ENCODE data around the gene TNNI2. TPM values are rescaled to one million over a fixed set of nuclear protein-coding genes. Genes with fewer than 3 reads are reported as not detected.

Gene TNNI2
- total RNA-seq, 2 donors from 2014 or later: not detected

DNA sequence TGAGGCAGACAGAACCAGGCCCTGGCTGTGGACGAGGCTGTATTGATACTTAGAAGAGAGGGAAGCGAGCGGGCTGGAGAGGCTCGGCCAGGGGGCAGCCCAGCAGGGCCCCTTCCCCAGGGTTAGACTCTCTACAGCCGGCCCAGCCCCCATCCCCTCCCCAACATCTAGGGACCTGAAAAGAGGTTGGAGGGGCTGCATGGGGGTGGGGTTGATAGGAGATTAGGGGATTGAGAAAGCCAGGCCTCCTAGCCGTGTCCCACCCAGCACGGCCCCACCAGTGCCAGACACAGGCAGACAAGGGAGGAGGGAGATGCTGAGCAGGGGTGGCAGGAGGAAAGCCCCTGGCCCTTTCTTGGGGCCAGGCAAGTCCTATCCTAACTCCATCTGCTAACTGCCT is 19.8 kb downstream of the TNNI2 start:
- H3K9me3 ChIP-seq (ENCODE audit: control insufficient read depth, low read length, poor library complexity, severe bottlenecking): no peaks in the 10 kb centered on the region
- H3K36me3 Mint-ChIP-seq (ENCODE audit: low read depth): no peaks in the 10 kb centered on the region
- H3K27ac Mint-ChIP-seq: peak overlapping the region; percentile 65
- no peaks in the 10 kb centered on the region for H3K27me3 Mint-ChIP-seq
- H3K4me3 Mint-ChIP-seq: peak overlapping the region; percentile 10
- peaks cover 9% of the 10 kb centered on the region for H3K4me1 Mint-ChIP-seq
- ATAC-seq: no peak
- DNase-seq: no peak

DNA sequence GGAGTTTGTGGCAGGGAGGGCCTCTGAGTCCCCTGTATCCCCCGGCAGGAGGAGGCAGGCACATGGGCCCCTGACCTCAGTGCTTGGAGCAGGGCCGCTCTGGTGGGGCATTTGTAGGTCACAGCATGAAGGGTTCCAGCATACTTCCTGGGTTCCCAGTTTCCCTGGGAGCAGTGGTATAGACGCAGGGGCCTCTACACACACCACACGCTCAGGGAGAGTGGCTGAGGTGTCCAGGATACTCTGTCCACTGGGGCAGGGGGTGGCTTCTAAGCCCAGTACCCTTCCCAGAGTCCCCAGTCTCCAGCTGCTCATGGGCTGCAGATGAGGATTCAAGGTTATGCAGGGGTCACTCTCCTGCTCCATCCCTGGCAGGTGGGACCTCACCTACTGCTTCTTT is 20.2 kb downstream of the TNNI2 start:
- Mint-ChIP-seq H3K27ac (peak overlapping the region; percentile 65), H3K27me3 (no peaks in the 10 kb centered on the region), H3K4me3 (peak overlapping the region; percentile 10), H3K4me1 (peaks cover 10% of the 10 kb centered on the region), H3K36me3 (ENCODE audit: low read depth) (no peaks in the 10 kb centered on the region)
- DNase-seq: no peak
- H3K9me3 ChIP-seq (ENCODE audit: control insufficient read depth, low read length, poor library complexity, severe bottlenecking): no peaks in the 10 kb centered on the region
- ATAC-seq: no peak

DNA sequence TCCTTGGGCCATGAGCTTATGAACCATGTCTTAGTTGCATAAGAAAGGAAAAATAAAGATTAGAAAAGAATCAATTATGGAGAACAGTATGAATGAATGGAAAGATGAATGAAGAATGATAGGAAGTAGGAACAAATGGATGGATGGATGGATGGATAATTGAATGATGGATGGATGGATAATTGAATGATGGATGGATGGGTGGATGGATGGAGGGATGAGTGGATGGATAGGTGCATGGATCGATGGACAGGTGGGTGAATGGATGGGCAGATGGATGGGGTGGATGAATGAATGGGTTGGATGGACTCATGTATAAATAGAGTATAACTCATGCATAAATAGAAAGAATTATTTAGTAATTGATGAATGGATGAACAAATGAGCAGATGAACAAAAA is 21.3 kb downstream of the TNNI2 start:
- H3K9me3 ChIP-seq (ENCODE audit: control insufficient read depth, low read length, poor library complexity, severe bottlenecking): no peaks in the 10 kb centered on the region
- H3K27ac Mint-ChIP-seq: no peak overlapping the region
- ATAC-seq (no peak), DNase-seq (no peak)
- no peaks in the 10 kb centered on the region for H3K27me3 Mint-ChIP-seq
- H3K4me1 Mint-ChIP-seq: peaks cover 14% of the 10 kb centered on the region
- H3K36me3 Mint-ChIP-seq (ENCODE audit: low read depth): no peaks in the 10 kb centered on the region
- no peak overlapping the region for H3K4me3 Mint-ChIP-seq

DNA sequence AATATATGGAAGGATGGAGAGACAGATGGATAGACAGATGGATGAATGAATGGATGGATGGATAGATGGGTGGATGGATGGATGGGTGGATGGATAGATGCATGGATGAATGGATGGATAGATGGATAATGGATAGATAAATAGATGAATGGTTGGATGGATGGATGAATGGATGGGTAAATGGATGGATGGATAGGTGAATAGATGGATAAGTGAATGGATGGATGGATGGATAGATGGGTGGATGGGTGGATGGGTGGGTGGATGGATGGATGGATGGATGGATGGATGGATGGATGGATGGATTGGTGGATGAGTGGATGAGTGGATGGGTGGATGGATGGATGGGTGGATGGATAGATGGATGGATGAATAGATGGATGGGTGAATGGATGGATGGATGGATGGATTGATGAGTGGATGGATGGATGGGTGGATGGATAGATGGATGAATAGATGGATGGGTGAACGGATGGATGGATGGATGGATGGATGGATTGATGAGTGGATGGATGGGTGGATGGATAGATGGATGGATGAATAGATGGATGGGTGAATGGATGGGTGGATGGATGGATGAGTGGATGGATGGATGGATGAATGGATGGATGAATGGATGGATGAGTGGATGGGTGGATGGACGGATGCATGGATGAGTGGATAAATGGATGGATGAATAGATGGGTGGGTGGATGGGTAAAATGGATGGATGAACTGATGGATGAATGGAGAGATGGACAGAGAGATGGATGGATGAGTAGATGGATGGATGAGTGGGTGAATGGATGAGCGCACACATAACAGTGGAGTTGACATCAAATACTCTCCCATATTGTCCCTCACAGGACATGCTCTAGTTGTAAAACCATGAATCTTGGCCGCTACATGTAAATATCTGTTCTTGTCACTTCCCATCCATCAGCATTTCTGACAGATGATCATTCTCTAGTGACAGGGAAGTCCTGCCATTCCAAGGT is 22.9 kb downstream of the TNNI2 start:
- Mint-ChIP-seq H3K4me1 (peaks cover 22% of the 10 kb centered on the region), H3K27ac (no peak overlapping the region), H3K36me3 (ENCODE audit: low read depth) (no peaks in the 10 kb centered on the region), H3K4me3 (no peak overlapping the region), H3K27me3 (no peaks in the 10 kb centered on the region)
- no peak for DNase-seq
- no peaks in the 10 kb centered on the region for H3K9me3 ChIP-seq (ENCODE audit: control insufficient read depth, low read length, poor library complexity, severe bottlenecking)
- ATAC-seq: no peak

DNA sequence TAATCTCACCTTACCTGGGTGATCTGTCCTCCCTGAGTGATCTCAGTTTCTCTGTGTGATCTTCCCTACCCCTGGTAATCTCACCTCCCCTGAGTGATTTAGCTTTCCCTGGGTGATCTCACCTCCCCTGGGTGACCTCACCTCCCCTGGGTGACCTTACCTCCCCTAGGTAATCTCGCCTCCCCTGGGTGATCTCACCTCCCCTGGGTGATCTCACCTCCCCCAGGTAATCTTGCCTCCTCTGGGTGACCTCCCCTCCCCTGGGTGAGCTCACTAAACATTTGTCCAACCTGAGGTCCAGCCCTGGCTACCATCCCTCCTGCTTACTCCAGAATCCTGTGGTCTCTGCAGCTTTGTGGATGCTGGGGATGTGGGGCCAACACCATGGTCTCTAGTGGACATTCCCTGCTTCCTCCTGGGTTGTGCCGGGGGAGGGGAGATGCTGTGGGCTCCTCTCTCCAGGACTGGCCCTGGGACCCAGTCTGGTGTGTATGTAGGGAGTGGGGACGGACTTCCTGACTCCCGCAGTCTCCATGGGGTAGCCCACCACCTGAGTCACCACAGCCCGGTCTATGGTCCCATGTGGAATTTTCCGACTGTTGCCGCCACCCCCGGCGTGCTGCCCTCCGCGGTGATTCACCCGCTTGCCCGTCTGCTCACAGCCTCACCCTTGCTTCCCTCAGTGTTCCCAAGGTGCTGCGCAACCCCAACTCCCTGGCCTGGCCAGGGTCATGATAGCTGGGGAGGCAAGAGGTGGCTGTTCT is 24.0 kb downstream of the TNNI2 start:
- H3K36me3 Mint-ChIP-seq (ENCODE audit: low read depth): no peaks in the 10 kb centered on the region
- no peak for ATAC-seq
- no peak overlapping the region for H3K4me3 Mint-ChIP-seq

DNA sequence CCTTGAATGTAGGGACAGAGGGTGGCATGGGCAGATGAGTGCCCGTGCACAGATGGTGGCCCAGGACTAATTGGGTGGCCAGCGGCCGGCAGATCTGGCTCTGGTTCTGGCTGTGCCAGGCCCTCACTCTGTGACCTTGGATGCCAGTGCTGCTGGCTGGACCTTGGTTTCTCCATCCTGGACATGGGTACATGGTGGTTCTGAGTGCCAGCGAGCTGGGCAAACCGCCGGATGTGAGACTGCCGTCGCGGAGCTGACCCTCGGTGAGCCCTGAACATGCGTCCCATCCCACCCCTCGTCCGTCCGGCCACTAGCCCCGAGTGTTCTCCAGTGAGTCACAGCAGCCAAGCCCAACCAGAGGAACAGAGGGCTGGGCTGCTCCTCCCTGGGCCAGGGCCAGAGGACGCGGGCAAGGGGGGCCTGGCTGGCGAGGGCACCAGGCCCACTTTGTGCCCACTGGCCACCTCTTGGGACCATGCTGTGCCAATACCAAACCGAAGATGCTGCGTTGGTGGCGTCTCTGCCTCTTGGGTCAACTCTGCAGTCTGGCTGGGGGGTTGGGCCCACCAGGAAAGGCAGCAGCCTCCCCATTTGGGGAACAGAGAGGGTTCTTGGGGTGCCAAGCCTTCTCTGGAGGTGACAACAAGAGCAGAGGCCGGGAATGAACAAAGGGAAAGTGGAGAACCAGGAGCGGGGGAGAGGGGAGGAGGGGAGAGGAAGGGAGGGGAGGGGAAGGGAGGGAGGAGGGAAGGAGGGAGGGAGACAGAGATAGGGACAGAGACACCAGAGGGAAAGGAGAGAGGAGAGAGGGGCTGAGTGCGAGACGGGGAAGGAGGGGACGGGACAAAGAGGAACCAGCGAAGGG is 24.8 kb downstream of the TNNI2 start:
- H3K27me3 Mint-ChIP-seq: no peaks in the 10 kb centered on the region
- no peaks in the 10 kb centered on the region for H3K36me3 Mint-ChIP-seq (ENCODE audit: low read depth)
- DNase-seq (no peak), ATAC-seq (peak; percentile 59)
- H3K4me1 Mint-ChIP-seq: peaks cover 25% of the 10 kb centered on the region
- H3K27ac Mint-ChIP-seq: peak overlapping the region; percentile 19
- no peak overlapping the region for H3K4me3 Mint-ChIP-seq
- no peaks in the 10 kb centered on the region for H3K9me3 ChIP-seq (ENCODE audit: control insufficient read depth, low read length, poor library complexity, severe bottlenecking)

More for the DNA sequence above, 24.0 kb downstream of the TNNI2 start:
- H3K9me3 ChIP-seq (ENCODE audit: control insufficient read depth, low read length, poor library complexity, severe bottlenecking): no peaks in the 10 kb centered on the region
- DNase-seq: no peak
- H3K27me3 Mint-ChIP-seq: no peaks in the 10 kb centered on the region
- H3K27ac Mint-ChIP-seq: no peak overlapping the region
- peaks cover 21% of the 10 kb centered on the region for H3K4me1 Mint-ChIP-seq

DNA sequence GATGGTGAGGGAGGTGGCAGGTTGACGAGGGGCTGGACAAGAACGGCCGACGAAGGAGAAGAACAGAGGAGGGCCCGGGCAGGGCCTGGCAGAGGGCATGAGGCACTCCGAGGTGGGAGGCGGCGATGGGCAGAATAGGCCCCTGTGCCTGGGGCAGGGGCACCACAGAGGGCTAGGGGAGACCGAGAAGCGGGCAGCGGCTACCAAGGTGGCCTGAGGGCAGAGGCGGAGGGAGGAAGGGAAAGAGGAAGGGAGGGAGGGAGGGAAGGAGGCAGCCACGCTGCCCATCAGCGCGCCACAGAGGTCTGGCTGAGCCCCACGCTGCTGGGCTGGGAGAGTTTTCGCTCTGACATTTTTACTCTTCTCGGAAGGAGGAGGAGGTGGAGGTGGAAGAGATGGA is 25.4 kb downstream of the TNNI2 start:
- DNase-seq (no peak), ATAC-seq (no peak)
- no peaks in the 10 kb centered on the region for H3K27me3 Mint-ChIP-seq
- no peaks in the 10 kb centered on the region for H3K36me3 Mint-ChIP-seq (ENCODE audit: low read depth)
- H3K4me3 Mint-ChIP-seq: no peak overlapping the region
- H3K9me3 ChIP-seq (ENCODE audit: control insufficient read depth, low read length, poor library complexity, severe bottlenecking): no peaks in the 10 kb centered on the region
- H3K27ac Mint-ChIP-seq: peak overlapping the region; percentile 19
- H3K4me1 Mint-ChIP-seq: peaks cover 29% of the 10 kb centered on the region

DNA sequence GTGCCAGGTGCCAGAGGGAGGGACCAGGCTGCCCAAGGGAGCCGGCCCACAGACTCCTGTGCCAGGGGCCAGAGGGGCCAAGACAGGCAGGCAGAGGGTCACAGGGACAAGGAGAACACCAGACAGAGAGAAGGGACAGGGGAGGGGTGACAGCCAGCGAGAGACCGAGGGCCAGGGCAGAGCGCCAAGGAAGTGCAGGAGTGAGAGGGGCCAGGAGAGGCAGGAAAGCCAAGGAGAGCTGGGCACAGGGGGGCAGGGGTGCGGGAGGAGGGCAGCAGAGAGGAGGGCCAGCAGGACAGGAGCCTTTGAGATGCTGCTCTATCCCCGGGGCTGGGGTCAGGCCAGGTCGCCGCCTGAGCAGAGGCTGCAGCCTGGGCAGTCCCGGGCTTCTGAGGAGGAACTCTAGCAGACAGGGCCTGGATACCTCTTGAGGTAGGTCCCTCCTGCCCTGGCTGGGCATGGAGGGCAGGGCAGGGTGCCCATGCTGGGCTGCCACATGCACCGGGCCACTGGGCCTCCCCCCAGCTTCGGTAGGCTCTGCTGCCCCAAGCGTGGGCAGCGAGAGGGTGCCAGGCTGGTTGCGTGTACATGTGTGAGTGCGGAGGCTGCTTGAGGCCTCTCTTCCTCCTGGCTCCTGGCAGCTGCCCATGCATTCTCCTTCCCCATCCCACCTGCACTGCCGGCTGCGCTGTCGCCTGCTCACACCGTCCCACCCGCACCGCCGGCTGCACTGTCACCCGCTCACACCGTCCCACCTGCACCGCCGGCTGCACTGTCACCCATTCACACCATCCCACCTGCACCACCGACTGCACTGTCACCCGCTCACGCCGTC is 26.3 kb downstream of the TNNI2 start:
- DNase-seq: no peak
- ATAC-seq: no peak
- Mint-ChIP-seq H3K4me3 (peak overlapping the region; percentile 69), H3K27ac (peak overlapping the region; percentile 80), H3K27me3 (no peaks in the 10 kb centered on the region), H3K4me1 (peaks cover 37% of the 10 kb centered on the region), H3K36me3 (ENCODE audit: low read depth) (no peaks in the 10 kb centered on the region)
- H3K9me3 ChIP-seq (ENCODE audit: control insufficient read depth, low read length, poor library complexity, severe bottlenecking): no peaks in the 10 kb centered on the region

DNA sequence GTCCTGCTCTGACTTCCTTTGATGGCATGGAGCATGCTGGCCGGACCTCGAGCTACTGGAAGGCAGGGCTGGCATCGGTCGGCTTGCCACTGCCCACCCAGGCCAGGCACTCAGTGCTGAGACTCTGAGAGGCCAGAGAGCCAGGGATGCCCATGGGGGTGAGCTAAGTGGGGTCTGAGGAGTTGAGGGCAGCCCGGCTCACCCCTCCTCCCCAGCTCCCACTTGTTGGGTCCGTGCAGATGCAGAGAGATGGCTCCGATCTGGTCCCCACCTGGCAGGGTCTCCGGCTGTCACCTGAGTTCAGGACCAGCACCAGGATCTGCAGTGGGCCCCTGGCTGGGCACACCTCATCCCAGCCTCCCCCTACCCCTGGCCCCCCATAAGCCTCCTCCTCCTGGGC is 27.4 kb downstream of the TNNI2 start:
- H3K9me3 ChIP-seq (ENCODE audit: control insufficient read depth, low read length, poor library complexity, severe bottlenecking): no peaks in the 10 kb centered on the region
- no peak for ATAC-seq
- Mint-ChIP-seq H3K27me3 (no peaks in the 10 kb centered on the region), H3K36me3 (ENCODE audit: low read depth) (no peaks in the 10 kb centered on the region), H3K4me3 (peak overlapping the region; percentile 63), H3K27ac (peak overlapping the region; percentile 80), H3K4me1 (peaks cover 48% of the 10 kb centered on the region)
- DNase-seq: no peak

DNA sequence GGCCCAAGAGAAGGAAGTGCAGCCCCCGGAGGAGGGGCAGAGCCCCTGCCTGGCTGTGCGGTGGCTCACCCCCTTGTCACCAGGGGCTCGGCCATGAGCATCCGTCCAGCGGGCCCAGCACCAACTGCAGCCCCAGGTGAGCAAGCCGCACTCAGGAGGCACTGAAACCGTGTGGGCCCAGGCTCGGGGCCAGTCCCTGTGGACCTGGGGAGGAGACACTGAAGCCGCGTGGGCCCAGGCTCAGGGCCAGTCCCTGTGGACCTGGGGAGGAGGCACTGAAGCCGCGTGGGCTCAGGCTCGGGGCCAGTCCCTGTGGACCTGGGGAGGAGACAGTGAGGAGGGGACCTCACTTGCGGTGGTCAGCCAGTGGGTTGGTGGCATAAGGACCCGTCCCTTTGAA is 28.0 kb downstream of the TNNI2 start:
- H3K4me1 Mint-ChIP-seq: peaks cover 52% of the 10 kb centered on the region
- no peaks in the 10 kb centered on the region for H3K36me3 Mint-ChIP-seq (ENCODE audit: low read depth)
- no peak overlapping the region for H3K4me3 Mint-ChIP-seq
- DNase-seq: no peak
- peak overlapping the region; percentile 80 for H3K27ac Mint-ChIP-seq
- H3K27me3 Mint-ChIP-seq: no peaks in the 10 kb centered on the region
- ATAC-seq: no peak
- H3K9me3 ChIP-seq (ENCODE audit: control insufficient read depth, low read length, poor library complexity, severe bottlenecking): no peaks in the 10 kb centered on the region

DNA sequence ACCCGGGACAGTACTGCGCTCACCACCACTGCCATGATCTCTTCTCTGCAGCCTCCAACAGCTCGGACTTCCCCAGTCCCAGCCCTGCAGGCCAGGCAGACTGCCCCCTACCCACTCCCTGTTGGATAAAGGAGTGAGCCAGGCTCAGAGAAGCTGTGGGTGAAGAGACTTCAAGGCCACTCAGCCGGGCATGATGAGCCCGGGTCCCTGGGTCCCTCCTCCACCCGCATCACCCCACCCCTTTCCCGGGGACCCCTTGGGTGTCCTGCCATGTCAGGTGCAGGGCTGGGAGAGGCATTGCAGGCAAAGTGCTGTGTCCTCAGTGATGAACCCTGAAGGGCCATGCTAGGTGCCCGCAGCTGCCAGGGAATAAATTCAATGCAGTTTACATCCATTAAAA is 28.6 kb downstream of the TNNI2 start:
- Mint-ChIP-seq H3K27me3 (no peaks in the 10 kb centered on the region), H3K4me1 (peaks cover 58% of the 10 kb centered on the region), H3K36me3 (ENCODE audit: low read depth) (no peaks in the 10 kb centered on the region), H3K27ac (peak overlapping the region; percentile 94), H3K4me3 (no peak overlapping the region)
- ATAC-seq (no peak), DNase-seq (no peak)
- no peaks in the 10 kb centered on the region for H3K9me3 ChIP-seq (ENCODE audit: control insufficient read depth, low read length, poor library complexity, severe bottlenecking)

DNA sequence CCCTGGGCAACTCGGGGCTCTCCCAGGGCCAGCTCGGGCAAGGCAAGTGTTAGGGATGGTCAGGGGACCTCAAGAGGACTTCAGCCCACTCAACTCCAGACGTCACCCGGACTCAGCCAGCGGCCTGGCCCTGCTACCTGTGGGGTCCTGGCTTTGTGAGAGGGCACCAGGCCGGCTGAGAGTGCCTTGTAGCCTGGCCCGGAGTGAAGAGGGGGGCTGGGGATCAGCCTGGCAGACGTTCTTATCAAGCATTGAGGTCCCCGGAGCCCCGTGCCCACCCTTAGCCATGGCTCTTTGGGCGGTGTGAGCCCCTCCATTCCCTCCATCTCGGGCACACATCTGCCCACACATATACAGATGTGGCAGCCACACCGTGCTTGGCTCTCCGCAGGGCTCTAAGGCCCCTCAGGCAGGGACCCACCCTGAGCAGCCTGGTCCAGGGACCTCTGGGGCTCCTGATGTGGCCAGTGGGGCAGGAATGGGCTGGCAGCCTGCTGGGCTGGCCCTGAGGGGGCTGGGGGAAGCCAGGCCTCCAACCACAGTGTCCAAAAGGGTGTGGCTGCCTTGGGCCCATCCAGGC is 29.4 kb downstream of the TNNI2 start:
- H3K4me3 Mint-ChIP-seq: peak overlapping the region; percentile 45
- H3K27ac Mint-ChIP-seq: peak overlapping the region; percentile 94
- H3K27me3 Mint-ChIP-seq: no peaks in the 10 kb centered on the region
- no peak for ATAC-seq
- no peaks in the 10 kb centered on the region for H3K9me3 ChIP-seq (ENCODE audit: control insufficient read depth, low read length, poor library complexity, severe bottlenecking)
- H3K4me1 Mint-ChIP-seq: peaks cover 61% of the 10 kb centered on the region
- H3K36me3 Mint-ChIP-seq (ENCODE audit: low read depth): no peaks in the 10 kb centered on the region
- DNase-seq: no peak

Data from T-helper 17 cell (primary cell).